Sigmoid colon (tissue), 7 donors: ENCODE data around the gene VIPR2. TPM values are rescaled to one million over a fixed set of nuclear protein-coding genes. Genes with fewer than 3 reads are reported as not detected.

Experiments used
- DNase-seq: peaks from one replicate; pipeline ENCODE4 v3.0.0-alpha.2; 2019
- H3K27ac ChIP-seq, 4 donors: fragments of 200-600 bp; sonication (generic); one replicate each; pipeline ENCODE4 v1.5.1; 2016 to 2019; ENCODE audit warnings: mild to moderate bottlenecking in 1 of 4
- H3K27me3 ChIP-seq, 3 donors: fragments of 200-600 bp; sonication (generic); one replicate each; pipeline ENCODE4 v1.5.1; 2019; ENCODE audit warnings: mild to moderate bottlenecking in 1 of 3
- H3K36me3 ChIP-seq, 4 donors: fragments of 200-600 bp; sonication (generic); one replicate each; pipeline ENCODE4 v1.5.1; 2016 to 2019
- H3K4me1 ChIP-seq, 4 donors: fragments of 200-600 bp; sonication (generic); one replicate each; pipeline ENCODE4 v1.5.1; 2017 to 2019
- H3K4me3 ChIP-seq, 4 donors: fragments of 200-600 bp; sonication (generic); one replicate each; pipeline ENCODE4 v1.5.1; 2017 to 2019; ENCODE audit warnings: mild to moderate bottlenecking in 2 of 4, moderate library complexity in 1 of 4
- H3K9me3 ChIP-seq, 4 donors: fragments of 200-600 bp in 3 of 4; sonication (generic) in 3 of 4; one replicate each; pipeline versions ENCODE4 v1.5.1 to v1.6.1; 2013 to 2019
- EP300 ChIP-seq, 4 donors: sonication (generic); formaldehyde crosslinking; IDR thresholded peaks; one replicate each; pipeline ENCODE4 v1.6.1; 2017; ENCODE audit warnings: antibody characterized with exemption in 4 of 4
- POLR2A ChIP-seq, 2 donors: fragments of 450-650 bp; IDR thresholded peaks; one replicate each; pipeline ENCODE4 v1.6.1; 2016; ENCODE audit warnings: antibody characterized with exemption in 2 of 2, mild to moderate bottlenecking in 2 of 2, moderate library complexity in 2 of 2
- POLR2AphosphoS5 ChIP-seq, 4 donors: sonication (generic); formaldehyde crosslinking; IDR thresholded peaks; one replicate each; pipeline ENCODE4 v1.6.1; 2017; ENCODE audit warnings: antibody characterized with exemption in 4 of 4
- WGBS, 2 donors: extraction: QIAGEN DNeasy Blood & Tissue Kit; methylation state at CpG; one replicate each; pipeline ENCODE4 v1.1.7; 2013; 5-methylcytosine and 5-hydroxymethylcytosine counted together
- intact Hi-C: fragments of 100-400 bp; cut with DNase I; formaldehyde crosslinking; loops from one replicate; pipeline ENCODE4 v1.15.1; 2023
- polyA plus RNA-seq, 3 donors: library from polyadenylated mRNA; stranded (reverse); fragments of 200-250 nt; gene quantifications; one replicate each; pipeline ENCODE4 v1.2.3, GENCODE V29; 2013
- total RNA-seq, 4 donors: library from RNA; depleted of rRNA; stranded (reverse); fragments of >200 nt; gene quantifications; one replicate each; pipeline ENCODE4 v1.1.0, GENCODE V29; 2016
- TF ChIP-seq, protein P1 (sequence below), 4 experiments: fragments of 450-650 bp in 3 of 4; fragments of 200-600 bp in 1 of 4; IDR thresholded peaks; one replicate each; pipeline ENCODE4 v1.5.1; 2016 to 2019; ENCODE audit warnings: antibody characterized with exemption in 4 of 4, mild to moderate bottlenecking in 3 of 4, moderate library complexity in 2 of 4
- donor health status: healthy with polysubstance abuse.
- donor health status: Bipolar disorder and iron deficiency.
- donor health status: healthy.

The VIPR2 gene
- total and polyA plus RNA-seq, 7 donors, result 0.23 to 21.4 (median 11.7) TPM

DNA sequence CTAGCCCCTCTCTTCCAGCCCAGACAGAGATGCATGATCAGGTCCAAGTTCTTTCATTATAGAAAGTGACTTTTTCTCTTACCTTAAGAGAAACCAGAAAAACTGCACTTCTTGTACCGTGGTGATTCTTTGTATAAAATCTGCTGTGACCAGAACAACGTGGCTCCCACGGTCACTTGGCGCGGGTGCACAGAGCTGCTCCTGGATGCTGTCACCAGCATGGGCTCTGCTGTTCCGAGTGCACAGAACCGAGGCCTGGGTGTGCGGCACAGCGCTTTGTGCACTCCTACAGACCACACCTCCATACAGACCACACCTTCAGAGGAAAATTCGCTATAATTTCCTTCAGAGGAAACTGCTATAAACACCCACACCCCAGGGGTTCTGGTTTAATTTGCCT, 26.0 kb downstream of the VIPR2 start:
- H3K27ac ChIP-seq, result no peak overlapping the region
- H3K4me1 ChIP-seq, result peaks cover 0 to 20% (median 7%) of the 10 kb centered on the region in 4 donors
- H3K4me3 ChIP-seq, result no peak overlapping the region
- H3K9me3 ChIP-seq, result no peaks in the 10 kb centered on the region
- TF ChIP-seq POLR2A (IDR thresholded peaks at IDR 0.05), result no peak
- TF ChIP-seq POLR2AphosphoS5 (IDR thresholded peaks at IDR 0.05), result no peak
- no peak for TF ChIP-seq EP300 (IDR thresholded peaks at IDR 0.05)
- TF ChIP-seq, protein P1, sequence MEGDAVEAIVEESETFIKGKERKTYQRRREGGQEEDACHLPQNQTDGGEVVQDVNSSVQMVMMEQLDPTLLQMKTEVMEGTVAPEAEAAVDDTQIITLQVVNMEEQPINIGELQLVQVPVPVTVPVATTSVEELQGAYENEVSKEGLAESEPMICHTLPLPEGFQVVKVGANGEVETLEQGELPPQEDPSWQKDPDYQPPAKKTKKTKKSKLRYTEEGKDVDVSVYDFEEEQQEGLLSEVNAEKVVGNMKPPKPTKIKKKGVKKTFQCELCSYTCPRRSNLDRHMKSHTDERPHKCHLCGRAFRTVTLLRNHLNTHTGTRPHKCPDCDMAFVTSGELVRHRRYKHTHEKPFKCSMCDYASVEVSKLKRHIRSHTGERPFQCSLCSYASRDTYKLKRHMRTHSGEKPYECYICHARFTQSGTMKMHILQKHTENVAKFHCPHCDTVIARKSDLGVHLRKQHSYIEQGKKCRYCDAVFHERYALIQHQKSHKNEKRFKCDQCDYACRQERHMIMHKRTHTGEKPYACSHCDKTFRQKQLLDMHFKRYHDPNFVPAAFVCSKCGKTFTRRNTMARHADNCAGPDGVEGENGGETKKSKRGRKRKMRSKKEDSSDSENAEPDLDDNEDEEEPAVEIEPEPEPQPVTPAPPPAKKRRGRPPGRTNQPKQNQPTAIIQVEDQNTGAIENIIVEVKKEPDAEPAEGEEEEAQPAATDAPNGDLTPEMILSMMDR (IDR thresholded peaks at IDR 0.05), result no peak
- no peaks in the 10 kb centered on the region for H3K27me3 ChIP-seq
- intact Hi-C loops, result no loop called here
- no peak for DNase-seq
- WGBS, 2 donors, result 55 to 82% methylated on average over 10 of the region's 10 CpGs
- no peaks in the 10 kb centered on the region for H3K36me3 ChIP-seq

DNA sequence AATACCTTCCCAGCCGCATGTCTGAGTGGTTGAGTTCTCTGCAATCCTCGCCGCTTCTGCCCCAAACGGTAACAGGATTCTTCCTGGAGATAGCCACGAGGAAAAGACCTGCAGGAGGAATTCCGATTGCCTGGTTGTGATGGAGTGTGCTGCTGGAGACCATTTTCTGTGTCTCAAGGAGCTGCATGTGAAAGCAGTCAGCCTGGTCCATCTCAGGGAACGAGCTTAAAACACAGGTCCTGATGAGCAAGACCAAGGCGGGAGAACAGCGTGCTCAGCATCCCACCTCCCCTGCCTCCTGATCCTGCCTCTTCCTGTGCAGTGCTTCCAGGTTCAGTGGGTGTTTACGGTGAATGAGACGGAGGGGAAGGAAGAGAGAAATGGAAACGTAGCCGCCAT, 26.5 kb downstream of the VIPR2 start:
- H3K9me3 ChIP-seq, result no peaks in the 10 kb centered on the region
- DNase-seq, result no peak
- peaks cover 0 to 23% (median 7%) of the 10 kb centered on the region in 4 donors for H3K4me1 ChIP-seq
- no peaks in the 10 kb centered on the region for H3K27me3 ChIP-seq
- H3K4me3 ChIP-seq, result no peak overlapping the region
- no peak overlapping the region for H3K27ac ChIP-seq
- intact Hi-C loops, result no loop called here
- TF ChIP-seq EP300 (IDR thresholded peaks at IDR 0.05) (no peak), POLR2AphosphoS5 (IDR thresholded peaks at IDR 0.05) (no peak), POLR2A (IDR thresholded peaks at IDR 0.05) (no peak)
- TF ChIP-seq, protein P1 (IDR thresholded peaks at IDR 0.05), result no peak
- 76 to 85% methylated on average over 13 of the region's 13 CpGs for WGBS, 2 donors
- no peaks in the 10 kb centered on the region for H3K36me3 ChIP-seq

DNA sequence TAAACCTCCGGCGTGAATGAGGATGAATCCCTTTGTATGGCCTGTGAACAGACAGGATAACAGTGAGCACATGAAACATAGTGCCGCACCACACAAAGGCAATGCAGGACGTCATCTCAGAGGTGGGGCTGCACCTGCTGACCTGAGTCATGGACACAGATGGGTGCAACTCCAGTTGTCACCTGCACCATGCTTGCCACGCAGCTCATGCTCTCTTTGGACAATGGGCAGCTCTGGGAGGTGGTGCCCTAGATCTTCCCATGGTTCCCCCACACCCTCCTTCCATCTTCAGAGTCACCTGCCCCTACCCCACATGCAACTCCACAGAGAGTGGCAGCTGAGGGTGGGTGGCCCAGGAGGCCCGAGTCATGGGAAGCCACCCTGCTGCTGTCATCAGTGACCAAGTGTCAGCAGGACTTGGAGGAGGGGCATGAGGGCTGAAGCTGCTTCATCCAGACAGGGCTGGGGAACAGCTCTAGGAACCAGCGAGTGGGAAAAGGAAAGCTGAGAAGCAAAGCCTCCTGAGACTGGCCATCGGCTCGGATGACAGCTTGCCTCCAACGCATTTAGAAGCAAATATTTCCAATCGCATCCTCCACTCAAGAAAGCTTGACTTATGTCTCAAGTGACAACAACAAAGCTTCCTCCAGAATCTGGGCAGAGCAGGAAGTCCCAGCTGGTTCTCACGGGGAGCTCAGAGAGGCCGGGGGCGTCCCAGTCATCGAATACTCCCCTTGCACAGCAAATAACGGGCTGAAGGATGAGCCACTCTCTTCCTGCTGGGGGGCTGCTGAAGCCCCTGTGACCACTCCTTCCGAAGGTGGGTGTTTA, 27.1 kb downstream of the VIPR2 start:
- 67 to 71% methylated on average over 17 of the region's 17 CpGs for WGBS, 2 donors
- peak; percentile 55 for DNase-seq
- Histone ChIP-seq H3K4me1 (peaks cover 0 to 23% (median 7%) of the 10 kb centered on the region in 4 donors), H3K9me3 (no peaks in the 10 kb centered on the region), H3K36me3 (no peaks in the 10 kb centered on the region), H3K27ac (no peak overlapping the region), H3K27me3 (peaks cover 0 to 3% (median 0%) of the 10 kb centered on the region in 3 donors), H3K4me3 (no peak overlapping the region)
- TF ChIP-seq, protein P1 (IDR thresholded peaks at IDR 0.05), result no peak
- intact Hi-C loops, result no loop called here

DNA sequence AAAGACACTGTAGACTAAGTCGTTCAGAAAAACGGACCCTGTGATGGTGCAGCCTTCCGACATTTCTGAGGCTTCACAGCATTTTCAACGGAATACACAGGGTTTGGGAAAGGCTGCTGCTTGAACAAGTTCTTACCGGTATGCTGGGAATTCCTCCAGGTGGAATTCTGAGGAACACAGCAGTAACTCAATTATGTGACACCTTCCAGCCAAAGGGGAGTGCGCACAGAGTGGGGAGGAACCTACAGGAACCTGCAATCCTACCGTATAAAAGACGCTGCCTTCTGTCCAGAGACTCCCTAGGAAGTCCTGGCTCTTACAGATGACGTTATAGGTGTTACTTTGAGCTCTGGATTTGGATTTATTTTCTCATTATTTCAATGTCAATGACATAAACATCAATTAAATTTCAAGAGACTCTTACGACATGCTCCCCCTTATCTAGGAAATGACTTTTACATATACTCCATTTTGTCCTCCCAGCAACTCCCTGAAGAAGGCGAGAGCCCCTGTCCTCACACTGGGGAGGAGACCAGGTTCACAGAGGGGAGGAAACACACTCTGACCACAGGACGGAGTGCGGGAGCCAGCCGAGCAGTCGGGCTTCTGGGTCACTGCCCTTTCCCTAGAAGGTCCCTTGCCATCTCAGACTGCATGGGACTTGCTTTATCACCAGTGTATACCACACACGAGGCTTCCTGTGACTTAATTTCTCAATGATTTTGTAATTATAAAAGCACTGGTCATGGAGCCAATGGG, 27.9 kb downstream of the VIPR2 start:
- TF ChIP-seq, protein P1 (IDR thresholded peaks at IDR 0.05), result no peak
- TF ChIP-seq POLR2AphosphoS5 (IDR thresholded peaks at IDR 0.05), result no peak
- no peak for TF ChIP-seq EP300 (IDR thresholded peaks at IDR 0.05)
- no peak for TF ChIP-seq POLR2A (IDR thresholded peaks at IDR 0.05)
- Histone ChIP-seq H3K9me3 (no peaks in the 10 kb centered on the region), H3K4me1 (peaks cover 0 to 23% (median 7%) of the 10 kb centered on the region in 4 donors), H3K27ac (no peak overlapping the region), H3K4me3 (no peak overlapping the region), H3K36me3 (no peaks in the 10 kb centered on the region), H3K27me3 (peaks cover 0 to 8% (median 0%) of the 10 kb centered on the region in 3 donors)
- WGBS, 2 donors, result 80 to 82% methylated on average over 16 of the region's 16 CpGs
- intact Hi-C loops, result no loop called here
- DNase-seq, result no peak
